HG03175 (cell line): ENCODE results near the gene MTMR4.
A peak's percentile ranks its signal among the peaks of the same experiment; 100 is the strongest.
"Not testable (repeated sequence)": the region's sequence is repeated elsewhere in the genome, so short reads cannot be mapped to it uniquely, and the experiment has no call there.

ENCODE experiments used
- ATAC-seq: cut with Tn5 transposase; IDR thresholded peaks from one replicate; pipeline ENCODE4 v1.9.1; 2021; ENCODE audit warnings: mild to moderate bottlenecking, moderate library complexity; ENCODE audit not compliant: unreplicated experiment

The MTMR4 gene

GRCh38 chr17:58527306-58527705 is 12.9 kb upstream of the MTMR4 start:
- ATAC-seq, result no peak

- ATAC-seq, result no peak
Measured at GRCh38 chr17:58525239-58525638, 10.8 kb upstream of the MTMR4 start.

- ATAC-seq, result no peak
Measured at GRCh38 chr17:58521680-58522079, 7.2 kb upstream of the MTMR4 start.

GRCh38 chr17:58520843-58521430 is 6.5 kb upstream of the MTMR4 start:
- ATAC-seq, result no peak

GRCh38 chr17:58517928-58518609 is 3.6 kb upstream of the MTMR4 start:
- ATAC-seq, result peak; percentile 81

- ATAC-seq, result no peak
Measured at GRCh38 chr17:58517378-58517927, 3.0 kb upstream of the MTMR4 start.

- ATAC-seq, result no peak
Measured at GRCh38 chr17:58516644-58517377, 2.4 kb upstream of the MTMR4 start.

GRCh38 chr17:58515286-58515685 is 848 bp upstream of the MTMR4 start:
- ATAC-seq, result no peak

- ATAC-seq, result no peak
Measured at GRCh38 chr17:58514770-58515157, 326 bp upstream of the MTMR4 start.

GRCh38 chr17:58513267-58513964 is 1.0 kb downstream of the MTMR4 start:
- no peak for ATAC-seq

GRCh38 chr17:58510075-58510474 is 4.4 kb downstream of the MTMR4 start:
- ATAC-seq, result no peak

- ATAC-seq, result no peak
Measured at GRCh38 chr17:58508341-58509067, 5.9 kb downstream of the MTMR4 start.

- no peak for ATAC-seq
Measured at GRCh38 chr17:58507123-58507634, 7.3 kb downstream of the MTMR4 start.

- ATAC-seq, result no peak
Measured at GRCh38 chr17:58506354-58507080, 7.9 kb downstream of the MTMR4 start.

- peak; percentile 91 for ATAC-seq
Measured at GRCh38 chr17:58504826-58505351, 9.5 kb downstream of the MTMR4 start.

- ATAC-seq, result no peak
Measured at GRCh38 chr17:58503866-58504265, 10.6 kb downstream of the MTMR4 start.

- ATAC-seq, result not testable (repeated sequence)
Measured at GRCh38 chr17:58503134-58503533, 11.3 kb downstream of the MTMR4 start.

- ATAC-seq, result no peak
Measured at GRCh38 chr17:58501451-58501850, 13.0 kb downstream of the MTMR4 start.

- ATAC-seq, result no peak
Measured at GRCh38 chr17:58498177-58498828, 16.1 kb downstream of the MTMR4 start.
